ENCODE measurements around the gene ADSS1.

The ADSS1 gene

GRCh38 chr14:104739546-104740516 lies 15.8 kb downstream of the ADSS1 start:
- Histone ChIP-seq H4K20me1 (ENCODE audit: insufficient read depth, low read length) (no peaks in the 10 kb centered on the region), H2AFZ (ENCODE audit: low read length) (no peak overlapping the region), H3K9ac (ENCODE audit: low read length) (no peak overlapping the region), H3F3A (ENCODE audit: insufficient read depth, low read length) (no peaks in the 10 kb centered on the region), H3K79me2 (ENCODE audit: insufficient read depth, low read length) (no peaks in the 10 kb centered on the region), H3K4me1 (ENCODE audit: insufficient read depth, low read length, severe bottlenecking) (no peaks in the 10 kb centered on the region), H3K9me2 (ENCODE audit: low read depth, low read length) (no peaks in the 10 kb centered on the region), H3K27ac (ENCODE audit: low read depth, low read length, poor library complexity, severe bottlenecking) (no peak overlapping the region), H3K27me3 (ENCODE audit: insufficient read depth, low read length) (peaks cover 32% of the 10 kb centered on the region; the same call in 1 of the 2 replicates), H3K4me3 (ENCODE audit: low read depth, low read length, poor library complexity, severe bottlenecking) (no peak overlapping the region), H3K4me2 (ENCODE audit: low read length) (no peak overlapping the region), H3K9me3 (ENCODE audit: low read length) (no peaks in the 10 kb centered on the region), H3K36me3 (ENCODE audit: insufficient read depth, low read length) (no peaks in the 10 kb centered on the region)
- TF ChIP-seq CTCF (IDR thresholded peaks at IDR 0.05; ENCODE audit: low read length) (no peak), EZH2 (IDR thresholded peaks at IDR 0.05; ENCODE audit: borderline replicate concordance, low read length) (no peak)

DNA sequence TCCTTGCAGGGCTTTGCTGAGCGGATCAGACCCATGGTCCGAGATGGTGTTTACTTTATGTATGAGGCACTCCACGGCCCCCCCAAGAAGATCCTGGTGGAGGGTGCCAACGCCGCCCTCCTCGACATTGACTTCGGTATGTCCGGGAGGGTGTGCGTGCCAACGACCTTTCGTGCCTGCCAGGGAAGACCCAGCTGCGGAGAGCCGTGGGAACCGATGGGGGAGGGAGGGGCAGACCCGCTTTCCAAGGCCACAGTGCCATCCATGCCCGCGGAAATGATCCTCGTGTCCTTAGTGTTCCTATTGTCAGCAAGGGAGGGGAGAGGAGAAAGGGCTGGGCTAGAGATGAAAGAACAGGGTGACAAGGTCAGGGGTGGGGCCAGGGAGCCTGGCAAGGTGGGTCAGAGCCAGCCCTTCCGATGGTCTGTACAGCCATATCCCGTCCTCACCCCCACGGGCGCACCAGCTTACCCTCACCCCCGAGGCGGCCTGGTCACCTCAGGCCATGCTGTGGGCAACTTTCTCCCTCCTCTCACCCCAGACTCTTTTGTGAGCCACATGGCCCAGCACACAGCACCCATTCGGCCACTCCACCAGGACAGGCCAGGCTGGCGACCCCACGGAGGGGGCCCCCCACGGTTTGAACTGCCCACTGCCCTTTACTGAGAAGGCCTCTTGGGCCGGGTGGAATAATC lies 17.2 kb downstream of the ADSS1 start:
- peaks cover 27% of the 10 kb centered on the region; the same call in 1 of the 2 replicates for H3K27me3 ChIP-seq (ENCODE audit: insufficient read depth, low read length)
- H3F3A ChIP-seq (ENCODE audit: insufficient read depth, low read length): no peaks in the 10 kb centered on the region
- H3K36me3 ChIP-seq (ENCODE audit: insufficient read depth, low read length): no peaks in the 10 kb centered on the region
- H2AFZ ChIP-seq (ENCODE audit: low read length): no peak overlapping the region
- H3K9me2 ChIP-seq (ENCODE audit: low read depth, low read length): no peaks in the 10 kb centered on the region
- no peaks in the 10 kb centered on the region for H4K20me1 ChIP-seq (ENCODE audit: insufficient read depth, low read length)
- H3K4me3 ChIP-seq (ENCODE audit: low read depth, low read length, poor library complexity, severe bottlenecking): no peak overlapping the region
- no peak overlapping the region for H3K27ac ChIP-seq (ENCODE audit: low read depth, low read length, poor library complexity, severe bottlenecking)
- H3K9me3 ChIP-seq (ENCODE audit: low read length): no peaks in the 10 kb centered on the region
- no peaks in the 10 kb centered on the region for H3K79me2 ChIP-seq (ENCODE audit: insufficient read depth, low read length)
- TF ChIP-seq EZH2 (IDR thresholded peaks at IDR 0.05; ENCODE audit: borderline replicate concordance, low read length) (no peak), CTCF (IDR thresholded peaks at IDR 0.05; ENCODE audit: low read length) (no peak)
- no peak overlapping the region for H3K9ac ChIP-seq (ENCODE audit: low read length)
- no peak overlapping the region for H3K4me2 ChIP-seq (ENCODE audit: low read length)
- no peaks in the 10 kb centered on the region for H3K4me1 ChIP-seq (ENCODE audit: insufficient read depth, low read length, severe bottlenecking)

GRCh38 chr14:104741803-104742251 lies 17.8 kb downstream of the ADSS1 start:
- Histone ChIP-seq H3K9me3 (ENCODE audit: low read length) (no peaks in the 10 kb centered on the region), H3K79me2 (ENCODE audit: insufficient read depth, low read length) (no peaks in the 10 kb centered on the region), H2AFZ (ENCODE audit: low read length) (no peak overlapping the region)

More at GRCh38 chr14:104741803-104742251, 17.8 kb downstream of the ADSS1 start:
- Histone ChIP-seq H3K4me2 (ENCODE audit: low read length) (no peak overlapping the region), H3K27ac (ENCODE audit: low read depth, low read length, poor library complexity, severe bottlenecking) (no peak overlapping the region), H3K36me3 (ENCODE audit: insufficient read depth, low read length) (no peaks in the 10 kb centered on the region), H3K9ac (ENCODE audit: low read length) (no peak overlapping the region), H3F3A (ENCODE audit: insufficient read depth, low read length) (no peaks in the 10 kb centered on the region), H3K27me3 (ENCODE audit: insufficient read depth, low read length) (peaks cover 27% of the 10 kb centered on the region; the same call in 1 of the 2 replicates), H3K4me1 (ENCODE audit: insufficient read depth, low read length, severe bottlenecking) (no peaks in the 10 kb centered on the region), H3K4me3 (ENCODE audit: low read depth, low read length, poor library complexity, severe bottlenecking) (no peak overlapping the region), H3K9me2 (ENCODE audit: low read depth, low read length) (no peaks in the 10 kb centered on the region), H4K20me1 (ENCODE audit: insufficient read depth, low read length) (no peaks in the 10 kb centered on the region)
- no peak for TF ChIP-seq CTCF (IDR thresholded peaks at IDR 0.05; ENCODE audit: low read length)
- TF ChIP-seq EZH2 (IDR thresholded peaks at IDR 0.05; ENCODE audit: borderline replicate concordance, low read length): no peak
